Measurements from ENCODE around the gene PURA.

PURA gene

GRCh38 chr5:140076788-140077187, 37.1 kb upstream of the PURA start:
- H3K4me3 ChIP-seq (ENCODE audit: low read depth, low read length) = no peak overlapping the region
- TF ChIP-seq MYC (IDR thresholded peaks at IDR 0.05; ENCODE audit: low read depth, low read length) (no peak), CTCF (IDR thresholded peaks at IDR 0.05; ENCODE audit: low read depth, low read length) (no peak), POLR2A (IDR thresholded peaks at IDR 0.05; ENCODE audit: extremely low read depth, insufficient read length) (no peak)
- DNase-seq (ENCODE audit: low read depth) = no peak

GRCh38 chr5:140083120-140083519, 30.8 kb upstream of the PURA start:
- no peak for DNase-seq (ENCODE audit: low read depth)
- no peak overlapping the region for H3K4me3 ChIP-seq (ENCODE audit: low read depth, low read length)
- no peak for TF ChIP-seq POLR2A (IDR thresholded peaks at IDR 0.05; ENCODE audit: extremely low read depth, insufficient read length)
- TF ChIP-seq MAX (IDR thresholded peaks at IDR 0.05; ENCODE audit: low read depth, low read length) = no peak
- no peak for TF ChIP-seq MYC (IDR thresholded peaks at IDR 0.05; ENCODE audit: low read depth, low read length)
- no peak for TF ChIP-seq CTCF (IDR thresholded peaks at IDR 0.05; ENCODE audit: low read depth, low read length)

- no peak overlapping the region for H3K4me3 ChIP-seq (ENCODE audit: low read depth, low read length)
- DNase-seq (ENCODE audit: low read depth) = no peak
- no peak for TF ChIP-seq MYC (IDR thresholded peaks at IDR 0.05; ENCODE audit: low read depth, low read length)
- TF ChIP-seq POLR2A (IDR thresholded peaks at IDR 0.05; ENCODE audit: extremely low read depth, insufficient read length) = no peak
- no peak for TF ChIP-seq CTCF (IDR thresholded peaks at IDR 0.05; ENCODE audit: low read depth, low read length)
- TF ChIP-seq MAX (IDR thresholded peaks at IDR 0.05; ENCODE audit: low read depth, low read length) = no peak
Measured at GRCh38 chr5:140083650-140084049, 30.3 kb upstream of the PURA start.

GRCh38 chr5:140084541-140084940, 29.4 kb upstream of the PURA start:
- DNase-seq (ENCODE audit: low read depth) = no peak
- TF ChIP-seq MYC (IDR thresholded peaks at IDR 0.05; ENCODE audit: low read depth, low read length) (no peak), MAX (IDR thresholded peaks at IDR 0.05; ENCODE audit: low read depth, low read length) (no peak), POLR2A (IDR thresholded peaks at IDR 0.05; ENCODE audit: extremely low read depth, insufficient read length) (no peak), CTCF (IDR thresholded peaks at IDR 0.05; ENCODE audit: low read depth, low read length) (no peak)
- no peak overlapping the region for H3K4me3 ChIP-seq (ENCODE audit: low read depth, low read length)

GRCh38 chr5:140090251-140090650, 23.7 kb upstream of the PURA start:
- no peak overlapping the region for H3K4me3 ChIP-seq (ENCODE audit: low read depth, low read length)
- no peak for TF ChIP-seq MAX (IDR thresholded peaks at IDR 0.05; ENCODE audit: low read depth, low read length)
- no peak for TF ChIP-seq MYC (IDR thresholded peaks at IDR 0.05; ENCODE audit: low read depth, low read length)
- TF ChIP-seq POLR2A (IDR thresholded peaks at IDR 0.05; ENCODE audit: extremely low read depth, insufficient read length) = no peak
- no peak for TF ChIP-seq CTCF (IDR thresholded peaks at IDR 0.05; ENCODE audit: low read depth, low read length)
- DNase-seq (ENCODE audit: low read depth) = no peak

GRCh38 chr5:140093179-140093578, 20.7 kb upstream of the PURA start:
- TF ChIP-seq CTCF (IDR thresholded peaks at IDR 0.05; ENCODE audit: low read depth, low read length) = no peak
- no peak for TF ChIP-seq MYC (IDR thresholded peaks at IDR 0.05; ENCODE audit: low read depth, low read length)
- no peak for TF ChIP-seq MAX (IDR thresholded peaks at IDR 0.05; ENCODE audit: low read depth, low read length)
- no peak for TF ChIP-seq POLR2A (IDR thresholded peaks at IDR 0.05; ENCODE audit: extremely low read depth, insufficient read length)
- H3K4me3 ChIP-seq (ENCODE audit: low read depth, low read length) = no peak overlapping the region
- no peak for DNase-seq (ENCODE audit: low read depth)
